Spleen (tissue), 11 donors: ENCODE data around the gene ODAPH. TPM values are rescaled to one million over a fixed set of nuclear protein-coding genes. Genes with fewer than 3 reads are reported as not detected.

ENCODE experiments used
- DNase-seq: peaks from one replicate; pipeline ENCODE4 v3.0.0-alpha.2; 2020
- H3K27ac ChIP-seq, 8 donors: fragments of 200-600 bp; sonication (generic) in 7 of 8; 1 replicate in 4 of 8; 2 replicates in 4 of 8; pipeline versions ENCODE4 v1.5.0 to v1.8.0; 2016 to 2021; ENCODE audit warnings: inconsistent platforms in 4 of 8, mild to moderate bottlenecking in 4 of 8, moderate library complexity in 1 of 8
- H3K27me3 ChIP-seq, 7 donors: fragments of 200-600 bp; sonication (generic) in 6 of 7; replicated peaks in 1 of 7; 1 replicate in 4 of 7; 2 replicates in 3 of 7; pipeline versions ENCODE4 v1.5.0 to v1.8.0; 2016 to 2021; ENCODE audit warnings: inconsistent platforms in 3 of 7, mild to moderate bottlenecking in 1 of 7
- H3K36me3 ChIP-seq, 6 donors: fragments of 200-600 bp; sonication (generic) in 5 of 6; 1 replicate in 4 of 6; 2 replicates in 2 of 6; pipeline versions ENCODE4 v1.5.0 to v1.8.0; 2016 to 2021; ENCODE audit warnings: inconsistent platforms in 2 of 6
- H3K4me1 ChIP-seq, 6 donors: fragments of 200-600 bp; sonication (generic) in 5 of 6; 1 replicate in 3 of 6; 2 replicates in 3 of 6; pipeline versions ENCODE4 v1.5.0 to v1.8.0; 2016 to 2021; ENCODE audit warnings: inconsistent platforms in 3 of 6
- H3K4me3 ChIP-seq, 8 donors: fragments of 200-600 bp; sonication (generic) in 7 of 8; 1 replicate in 4 of 8; 2 replicates in 4 of 8; pipeline versions ENCODE4 v1.5.0 to v1.8.0; 2016 to 2021; ENCODE audit warnings: inconsistent platforms in 4 of 8, mild to moderate bottlenecking in 4 of 8, moderate library complexity in 2 of 8
- H3K9me3 ChIP-seq, 8 donors: fragments of 200-600 bp; sonication (generic) in 7 of 8; 1 replicate in 4 of 8; 2 replicates in 4 of 8; pipeline versions ENCODE4 v1.5.0 to v1.8.0; 2016 to 2021; ENCODE audit warnings: inconsistent platforms in 4 of 8
- POLR2A ChIP-seq, 3 donors: fragments of 450-650 bp; IDR thresholded peaks; one replicate each; pipeline ENCODE4 v1.5.1; 2017; ENCODE audit warnings: antibody characterized with exemption in 3 of 3, mild to moderate bottlenecking in 1 of 3
- POLR2AphosphoS5 ChIP-seq, 3 donors: sonication (generic); formaldehyde crosslinking; IDR thresholded peaks; one replicate each; pipeline ENCODE4 v1.5.1; 2017; ENCODE audit warnings: antibody characterized with exemption in 3 of 3
- WGBS, 5 donors: extraction: QIAGEN DNeasy Blood & Tissue Kit in 3 of 5; methylation state at CpG; one replicate each; pipeline versions ENCODE4 v1.1.5 to v1.1.7; 2013 to 2018; 5-methylcytosine and 5-hydroxymethylcytosine counted together
- intact Hi-C: fragments of 100-400 bp; cut with DNase I; formaldehyde crosslinking; loops from one replicate; pipeline ENCODE4 v1.15.0; 2023; ENCODE audit warnings: low total_unique reads
- polyA plus RNA-seq, 3 donors: library from polyadenylated mRNA; stranded (reverse); fragments of 200-250 nt; gene quantifications; one replicate each; pipeline ENCODE4 v1.2.1, GENCODE V29; 2013
- total RNA-seq, 7 donors: library from RNA; depleted of rRNA in 3 of 7; stranded (reverse); fragments of >200 nt in 3 of 7; fragmentation: NEBNext Ultra II Directional in 4 of 7; extraction: Animal tissue kit (Norgen Biotek cat#: 25700) in 4 of 7; gene quantifications; one replicate each; pipeline versions ENCODE4 v1.1.0 to v1.2.1, GENCODE V29; 2016 to 2021
- TF ChIP-seq, protein P1 (sequence below), 11 experiments: fragments of 200-600 bp in 7 of 11; fragments of 450-650 bp in 4 of 11; sonication (generic) in 4 of 11; IDR thresholded peaks in 8 of 11; conservative IDR thresholded peaks in 3 of 11; 1 replicate in 7 of 11; 2 replicates in 4 of 11; pipeline versions ENCODE4 v1.4.0 to v1.8.0; 2016 to 2021; ENCODE audit warnings: antibody characterized with exemption in 11 of 11, inconsistent platforms in 4 of 11, mild to moderate bottlenecking in 1 of 11
- donor health status: healthy with polysubstance abuse.
- donor health status: DM: no; HTN: no; CAD: no; lungs with moderate emphysema.
- donor health status: DM: no; HTN: no; CAD: no.
- donor health status: Bipolar disorder and iron deficiency.
- donor health status: healthy.
- donor health status: DM: no; HTN: no; CAD: no.
- donor health status: DM: yes; HTN: yes; CAD: no.

ODAPH gene
- total and polyA plus RNA-seq, 10 donors = 0.74 TPM; not detected in 9

DNA sequence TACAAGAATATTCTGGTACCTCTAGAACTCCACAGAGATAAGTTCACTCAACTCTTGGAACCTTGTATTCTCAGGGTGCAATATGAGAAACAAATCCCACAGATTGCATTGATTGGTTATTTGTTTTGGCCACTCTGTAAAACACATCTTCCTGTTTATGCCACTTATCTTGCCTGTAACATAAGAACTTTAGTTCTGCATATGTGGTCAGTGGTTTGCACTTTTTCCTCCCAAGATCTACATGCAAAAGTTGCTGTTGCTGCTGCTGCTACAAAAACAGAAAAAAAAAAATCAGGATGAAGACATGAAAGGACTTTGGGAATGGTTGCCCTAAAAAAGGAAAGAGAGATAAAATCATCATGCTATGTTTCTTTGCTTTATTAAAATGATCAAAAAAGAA, 9.6 kb downstream of the ODAPH start:
- no peaks in the 10 kb centered on the region for H3K9me3 ChIP-seq
- TF ChIP-seq POLR2A (IDR thresholded peaks at IDR 0.05) (no peak), POLR2AphosphoS5 (IDR thresholded peaks at IDR 0.05) (no peak)
- TF ChIP-seq, protein P1, sequence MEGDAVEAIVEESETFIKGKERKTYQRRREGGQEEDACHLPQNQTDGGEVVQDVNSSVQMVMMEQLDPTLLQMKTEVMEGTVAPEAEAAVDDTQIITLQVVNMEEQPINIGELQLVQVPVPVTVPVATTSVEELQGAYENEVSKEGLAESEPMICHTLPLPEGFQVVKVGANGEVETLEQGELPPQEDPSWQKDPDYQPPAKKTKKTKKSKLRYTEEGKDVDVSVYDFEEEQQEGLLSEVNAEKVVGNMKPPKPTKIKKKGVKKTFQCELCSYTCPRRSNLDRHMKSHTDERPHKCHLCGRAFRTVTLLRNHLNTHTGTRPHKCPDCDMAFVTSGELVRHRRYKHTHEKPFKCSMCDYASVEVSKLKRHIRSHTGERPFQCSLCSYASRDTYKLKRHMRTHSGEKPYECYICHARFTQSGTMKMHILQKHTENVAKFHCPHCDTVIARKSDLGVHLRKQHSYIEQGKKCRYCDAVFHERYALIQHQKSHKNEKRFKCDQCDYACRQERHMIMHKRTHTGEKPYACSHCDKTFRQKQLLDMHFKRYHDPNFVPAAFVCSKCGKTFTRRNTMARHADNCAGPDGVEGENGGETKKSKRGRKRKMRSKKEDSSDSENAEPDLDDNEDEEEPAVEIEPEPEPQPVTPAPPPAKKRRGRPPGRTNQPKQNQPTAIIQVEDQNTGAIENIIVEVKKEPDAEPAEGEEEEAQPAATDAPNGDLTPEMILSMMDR (IDR thresholded peaks at IDR 0.05 in 8 of 11, conservative IDR thresholded peaks at IDR 0.05 in 3 of 11) = no peak
- intact Hi-C loops = loop anchor here (10.0 kb wide), 1 partner anchor 691 kb away; no protein-coding TSS in a partner anchor
- no peak for DNase-seq
- H3K36me3 ChIP-seq = no peaks in the 10 kb centered on the region
- H3K4me1 ChIP-seq = peaks cover 0 to 26% (median 3%) of the 10 kb centered on the region in 6 donors
- H3K27me3 ChIP-seq = no peaks in the 10 kb centered on the region
- H3K27ac ChIP-seq = no peak overlapping the region
- no peak overlapping the region for H3K4me3 ChIP-seq

DNA sequence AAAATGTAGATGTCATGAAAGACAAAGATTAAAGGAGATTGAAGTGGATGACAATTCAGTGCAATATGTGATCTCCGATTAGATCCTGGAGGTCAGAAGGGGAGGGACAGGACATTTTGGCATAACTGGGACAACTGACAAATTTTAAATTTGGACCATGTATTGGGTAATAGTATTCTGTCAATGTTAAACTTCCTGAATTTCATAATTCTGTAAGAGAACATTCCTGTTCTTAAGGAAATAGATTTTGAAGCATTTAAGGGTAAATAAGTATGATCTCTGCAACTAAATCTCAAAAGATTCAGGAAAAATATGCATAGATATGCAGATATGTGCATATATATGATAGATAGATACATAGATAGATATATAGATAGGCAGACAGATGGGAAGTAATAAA, 11.0 kb downstream of the ODAPH start:
- TF ChIP-seq POLR2AphosphoS5 (IDR thresholded peaks at IDR 0.05) = no peak
- no peak for TF ChIP-seq POLR2A (IDR thresholded peaks at IDR 0.05)
- TF ChIP-seq, protein P1 (IDR thresholded peaks at IDR 0.05 in 8 of 11, conservative IDR thresholded peaks at IDR 0.05 in 3 of 11) = no peak
- H3K9me3 ChIP-seq = no peaks in the 10 kb centered on the region
- no peak for DNase-seq
- intact Hi-C loops = loop anchor here (10.0 kb wide), 1 partner anchor 692 kb away; no protein-coding TSS in a partner anchor
- H3K36me3 ChIP-seq = no peaks in the 10 kb centered on the region
- no peak overlapping the region for H3K4me3 ChIP-seq
- H3K27me3 ChIP-seq = no peaks in the 10 kb centered on the region
- WGBS, 5 donors = 29 to 69% (median 56%) methylated on average over 1 of the region's 1 CpG
- no peak overlapping the region for H3K27ac ChIP-seq
- peaks cover 0 to 26% (median 3%) of the 10 kb centered on the region in 6 donors for H3K4me1 ChIP-seq

DNA sequence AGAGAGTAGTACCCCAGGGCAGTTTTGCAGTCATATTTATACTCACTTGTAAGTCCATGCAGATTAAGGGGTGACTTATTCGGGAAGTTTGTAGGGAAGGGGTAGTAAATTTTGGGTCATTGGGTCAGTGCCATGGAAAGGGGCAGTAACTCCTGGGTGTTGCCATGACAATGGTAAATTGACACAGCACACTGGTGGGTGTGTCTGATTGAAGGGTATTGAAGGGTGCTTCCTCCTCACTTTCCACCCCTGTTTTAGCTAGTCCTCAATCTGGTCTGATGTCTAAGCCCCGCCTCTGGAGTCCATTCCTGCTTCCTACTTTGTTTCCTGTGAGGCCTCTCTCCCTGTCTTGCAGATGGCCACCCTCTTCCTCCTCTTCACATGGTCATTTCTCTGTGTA, 11.9 kb downstream of the ODAPH start:
- intact Hi-C loops = loop anchor here (10.0 kb wide), 1 partner anchor 693 kb away; no protein-coding TSS in a partner anchor
- Histone ChIP-seq H3K4me1 (peaks cover 0 to 26% (median 3%) of the 10 kb centered on the region in 6 donors), H3K36me3 (no peaks in the 10 kb centered on the region), H3K27ac (no peak overlapping the region), H3K4me3 (no peak overlapping the region), H3K27me3 (no peaks in the 10 kb centered on the region), H3K9me3 (no peaks in the 10 kb centered on the region)
- DNase-seq = no peak
- 71 to 79% (median 76%) methylated on average over 2 of the region's 2 CpGs for WGBS, 5 donors
- TF ChIP-seq, protein P1 (IDR thresholded peaks at IDR 0.05 in 8 of 11, conservative IDR thresholded peaks at IDR 0.05 in 3 of 11) = no peak
- TF ChIP-seq POLR2AphosphoS5 (IDR thresholded peaks at IDR 0.05) (no peak), POLR2A (IDR thresholded peaks at IDR 0.05) (no peak)

DNA sequence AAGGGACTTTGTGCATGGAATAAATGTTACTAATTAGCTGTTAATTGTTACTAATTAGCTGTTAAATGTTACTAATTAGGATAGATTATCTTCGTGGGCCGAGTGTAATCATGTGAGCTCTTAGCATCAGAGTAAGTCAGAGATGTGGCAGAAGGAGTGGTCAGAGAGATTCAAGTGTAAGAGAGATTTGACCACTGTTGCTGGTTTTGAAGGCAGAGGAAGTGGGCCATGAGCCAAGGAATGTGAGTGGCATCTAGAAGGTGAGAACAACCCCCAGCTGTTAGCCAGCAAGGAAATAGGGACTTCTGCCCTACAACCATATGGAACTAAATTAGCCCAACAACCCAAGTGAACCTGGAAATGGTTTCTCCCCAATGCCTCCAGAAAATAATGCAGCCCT, 28.2 kb downstream of the ODAPH start:
- WGBS, 5 donors = 85 to 98% (median 91%) methylated on average over 2 of the region's 2 CpGs

More for the DNA sequence above, 28.2 kb downstream of the ODAPH start:
- no peaks in the 10 kb centered on the region for H3K27me3 ChIP-seq
- no peak for TF ChIP-seq POLR2A (IDR thresholded peaks at IDR 0.05)
- no peak for TF ChIP-seq POLR2AphosphoS5 (IDR thresholded peaks at IDR 0.05)
- TF ChIP-seq, protein P1 (IDR thresholded peaks at IDR 0.05 in 8 of 11, conservative IDR thresholded peaks at IDR 0.05 in 3 of 11) = no peak
- no peak overlapping the region for H3K4me3 ChIP-seq
- no peaks in the 10 kb centered on the region for H3K36me3 ChIP-seq
- intact Hi-C loops = no loop called here
- no peak overlapping the region for H3K27ac ChIP-seq
- peaks cover 0 to 15% (median 0%) of the 10 kb centered on the region in 8 donors for H3K9me3 ChIP-seq
- no peaks in the 10 kb centered on the region for H3K4me1 ChIP-seq
- DNase-seq = no peak
